Activated naive CD8-positive, alpha-beta T cell (primary cell): ENCODE results near the gene TRIM28.

Experiments used
- H3K27ac Mint-ChIP-seq: one replicate; pipeline ENCODE4 v1.8.0; 2021; ENCODE audit warnings: mixed read lengths
- H3K27me3 Mint-ChIP-seq: one replicate; pipeline ENCODE4 v1.8.0; 2021; ENCODE audit warnings: mixed read lengths
- H3K36me3 Mint-ChIP-seq: one replicate; pipeline ENCODE4 v1.8.0; 2021; ENCODE audit warnings: mixed read lengths
- H3K4me1 Mint-ChIP-seq: one replicate; pipeline ENCODE4 v1.8.0; 2021; ENCODE audit warnings: low read depth, mixed read lengths
- H3K4me3 Mint-ChIP-seq: one replicate; pipeline ENCODE4 v1.8.0; 2021; ENCODE audit warnings: mild to moderate bottlenecking, mixed read lengths
- H3K9me3 Mint-ChIP-seq: one replicate; pipeline ENCODE4 v1.8.0; 2021; ENCODE audit warnings: low read depth, mixed read lengths

The TRIM28 gene

DNA sequence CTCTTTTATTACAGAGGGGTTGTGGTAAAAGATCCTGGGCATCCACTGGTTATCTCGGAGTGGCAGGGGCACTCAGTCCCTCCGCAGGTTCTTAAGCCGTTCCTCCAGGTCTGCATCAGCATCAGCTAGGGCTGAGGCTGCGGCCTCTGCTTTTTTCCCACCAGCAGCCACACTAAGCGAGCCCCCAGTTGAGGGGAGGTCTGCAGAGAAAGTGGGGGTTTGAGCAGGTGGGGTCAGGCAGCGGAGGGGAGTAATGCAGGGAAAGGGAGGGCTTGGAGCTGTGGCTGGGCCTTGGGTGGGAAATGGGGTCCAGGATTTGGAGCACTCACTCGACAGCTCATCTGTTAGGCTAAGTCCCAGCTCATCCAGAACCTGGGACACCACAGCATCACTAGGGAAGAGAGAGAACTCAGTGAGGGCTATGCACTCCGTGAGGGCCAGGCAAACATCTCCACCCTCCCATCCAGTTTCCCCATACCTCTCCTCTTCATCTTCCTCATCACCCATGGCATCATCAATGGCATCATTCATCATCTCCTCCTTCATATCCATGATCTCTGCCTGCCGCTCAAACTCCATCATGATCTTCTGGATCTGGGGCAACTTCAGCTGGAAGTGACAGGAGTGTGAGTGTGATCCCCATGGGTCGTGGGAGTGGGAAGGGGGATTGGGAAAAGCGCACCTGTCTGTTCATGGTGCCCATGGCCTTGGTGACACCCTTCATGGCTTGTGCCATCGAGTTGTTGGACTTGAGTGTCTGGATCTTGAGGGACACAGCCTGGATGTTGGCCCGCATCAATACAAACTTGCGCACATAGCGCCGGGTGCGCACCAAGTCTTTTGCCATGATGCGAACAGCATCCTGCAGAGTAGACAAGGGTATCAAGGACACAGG lies 8.0 kb downstream of the TRIM28 start:
- H3K27ac Mint-ChIP-seq: peak overlapping the region; percentile 81
- H3K4me1 Mint-ChIP-seq: peaks cover 50% of the 10 kb centered on the region
- H3K4me3 Mint-ChIP-seq: peak overlapping the region; percentile 71
- H3K36me3 Mint-ChIP-seq: peaks cover 18% of the 10 kb centered on the region
- H3K9me3 Mint-ChIP-seq: no peaks in the 10 kb centered on the region
- no peaks in the 10 kb centered on the region for H3K27me3 Mint-ChIP-seq

DNA sequence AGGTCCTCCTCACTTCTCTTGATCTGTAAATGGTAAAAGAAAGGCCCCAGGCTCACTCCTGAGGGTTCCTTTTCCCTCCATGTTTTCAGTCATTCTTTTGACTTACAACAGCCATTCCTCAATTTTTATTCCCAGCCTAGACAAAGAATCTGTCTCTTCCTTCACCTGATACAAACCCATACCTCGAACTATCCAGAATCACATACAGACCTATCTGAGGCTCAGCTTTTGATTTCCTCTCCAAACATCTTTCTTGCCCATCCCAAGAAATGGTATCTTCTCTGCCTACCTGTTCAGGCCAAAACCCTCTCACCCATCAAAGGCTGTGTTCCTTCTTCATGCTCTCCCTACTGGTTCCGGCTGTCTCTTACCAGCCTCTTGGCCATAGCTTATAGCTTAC lies 8.8 kb downstream of the TRIM28 start:
- Mint-ChIP-seq H3K4me3 (peak overlapping the region; percentile 71), H3K36me3 (peaks cover 18% of the 10 kb centered on the region), H3K4me1 (peaks cover 49% of the 10 kb centered on the region), H3K27me3 (no peaks in the 10 kb centered on the region), H3K27ac (peak overlapping the region; percentile 81), H3K9me3 (no peaks in the 10 kb centered on the region)

DNA sequence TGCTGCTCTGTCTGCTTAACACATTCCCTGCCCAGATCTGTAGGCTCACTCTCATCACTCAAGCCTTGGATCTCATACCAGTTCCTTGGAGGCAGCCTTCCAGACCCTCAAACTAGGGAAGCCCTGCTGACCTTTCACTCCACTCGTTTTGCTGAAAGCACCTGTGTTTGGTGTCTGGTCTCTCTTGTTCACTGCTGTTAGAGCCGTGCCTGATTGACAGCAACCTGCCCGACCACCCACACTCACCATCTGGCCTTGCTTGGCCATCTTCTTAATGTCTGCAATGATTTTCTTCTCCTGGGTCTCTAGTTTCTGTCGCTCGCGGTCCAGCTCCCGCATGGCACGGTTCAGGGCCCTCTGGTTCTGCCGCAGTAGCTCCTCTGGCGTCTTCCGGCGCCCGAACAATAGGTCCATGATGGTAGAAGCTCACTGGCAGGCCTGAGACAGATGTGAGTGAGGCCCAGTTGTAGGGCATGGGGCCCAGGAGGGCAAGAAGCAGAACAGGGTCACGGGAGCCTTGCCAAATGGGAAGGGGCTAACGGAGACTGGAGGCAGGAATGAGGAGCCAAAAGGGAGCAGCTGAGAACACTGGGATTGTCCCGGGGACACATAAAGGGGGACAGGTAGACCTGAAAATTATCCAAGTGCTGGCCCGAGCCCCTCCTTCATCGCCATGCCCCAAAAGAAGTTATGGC lies 10.1 kb downstream of the TRIM28 start:
- no peaks in the 10 kb centered on the region for H3K9me3 Mint-ChIP-seq
- peaks cover 46% of the 10 kb centered on the region for H3K4me1 Mint-ChIP-seq
- H3K4me3 Mint-ChIP-seq: peak overlapping the region; percentile 93
- H3K36me3 Mint-ChIP-seq: peaks cover 13% of the 10 kb centered on the region
- H3K27me3 Mint-ChIP-seq: no peaks in the 10 kb centered on the region
- H3K27ac Mint-ChIP-seq: peak overlapping the region; percentile 94

DNA sequence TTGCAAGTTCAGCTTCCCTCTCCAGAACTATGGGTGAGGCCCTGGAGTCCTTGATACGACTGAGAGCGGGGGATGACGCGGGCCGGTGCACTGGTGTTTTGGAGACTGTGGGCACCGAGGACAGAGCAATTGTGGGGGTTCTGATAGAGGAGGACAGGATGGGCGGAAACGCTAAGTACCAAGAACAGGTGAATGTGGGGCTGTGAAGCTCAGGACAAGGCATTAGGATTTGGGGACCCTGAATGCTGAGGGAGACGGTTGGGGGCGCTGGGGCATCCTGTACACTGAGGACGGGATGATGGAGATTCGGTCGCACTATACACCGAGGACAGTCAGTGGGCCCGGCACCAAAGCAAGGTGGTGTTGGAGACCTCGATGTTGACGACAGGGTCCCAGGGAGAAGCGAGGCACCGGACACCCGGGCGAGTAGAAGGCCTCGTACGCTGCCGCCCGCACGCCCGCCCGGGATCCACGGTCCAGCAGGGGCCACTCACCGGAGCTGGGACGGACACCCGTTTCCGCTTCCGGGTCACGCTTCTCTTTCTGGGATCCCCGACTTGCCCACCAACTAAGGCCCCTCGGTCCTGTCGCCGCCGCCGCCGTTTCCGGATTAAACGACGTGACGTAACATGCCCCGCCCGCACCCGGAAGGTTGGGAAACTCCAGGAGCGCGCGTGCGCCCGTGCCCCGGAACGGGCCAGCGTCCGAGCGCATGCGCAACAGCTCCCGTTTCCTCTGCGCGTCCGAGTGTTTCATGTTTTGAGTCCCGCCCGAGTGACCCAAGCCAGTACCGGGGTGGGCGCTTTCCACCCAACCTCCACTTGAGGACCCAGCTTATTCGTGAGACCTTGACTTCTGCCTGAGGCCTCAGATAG lies 10.9 kb downstream of the TRIM28 start, which contains the start of gene CHMP2A:
CHMP2A (minus strand) TSS at position 612 of the 875 bp plus-strand sequence. CDS start 893 bp downstream, outside the sequence.
- Mint-ChIP-seq H3K27me3 (no peaks in the 10 kb centered on the region), H3K4me1 (peaks cover 48% of the 10 kb centered on the region), H3K27ac (peak within 1 kb of the TSS; percentile 94), H3K4me3 (peak within 1 kb of the TSS; percentile 93), H3K9me3 (no peaks in the 10 kb centered on the region), H3K36me3 (peaks cover 13% of the 10 kb centered on the region)

DNA sequence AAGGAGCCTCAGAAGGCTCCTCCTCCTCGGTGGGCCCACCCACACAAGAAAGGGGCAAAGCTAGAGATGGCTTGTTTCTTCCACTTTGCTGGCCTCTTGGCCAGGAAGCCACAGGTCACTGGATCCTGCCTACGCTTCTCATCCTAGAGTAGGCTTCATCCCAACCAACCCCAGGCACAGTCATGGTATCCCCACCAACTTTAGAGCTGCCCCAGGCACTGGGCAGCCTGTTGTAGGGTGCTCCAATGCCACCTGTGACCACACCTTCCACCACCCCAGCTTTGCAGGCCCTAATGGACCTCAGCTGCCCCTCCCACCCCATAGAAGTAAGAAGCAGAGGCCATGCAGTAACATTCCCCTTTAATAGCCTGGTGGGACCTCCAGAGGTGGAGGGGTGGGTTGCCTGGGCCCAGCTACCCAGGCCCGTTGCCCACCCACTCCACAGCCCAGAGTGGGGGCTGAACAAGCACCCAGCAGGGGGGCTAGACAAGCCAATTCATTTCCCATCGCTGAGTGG lies 11.6 kb downstream of the TRIM28 start:
- Mint-ChIP-seq H3K27me3 (no peaks in the 10 kb centered on the region), H3K27ac (peak overlapping the region; percentile 94), H3K9me3 (no peaks in the 10 kb centered on the region), H3K4me1 (peaks cover 54% of the 10 kb centered on the region), H3K4me3 (peak overlapping the region; percentile 93), H3K36me3 (peaks cover 13% of the 10 kb centered on the region)

DNA sequence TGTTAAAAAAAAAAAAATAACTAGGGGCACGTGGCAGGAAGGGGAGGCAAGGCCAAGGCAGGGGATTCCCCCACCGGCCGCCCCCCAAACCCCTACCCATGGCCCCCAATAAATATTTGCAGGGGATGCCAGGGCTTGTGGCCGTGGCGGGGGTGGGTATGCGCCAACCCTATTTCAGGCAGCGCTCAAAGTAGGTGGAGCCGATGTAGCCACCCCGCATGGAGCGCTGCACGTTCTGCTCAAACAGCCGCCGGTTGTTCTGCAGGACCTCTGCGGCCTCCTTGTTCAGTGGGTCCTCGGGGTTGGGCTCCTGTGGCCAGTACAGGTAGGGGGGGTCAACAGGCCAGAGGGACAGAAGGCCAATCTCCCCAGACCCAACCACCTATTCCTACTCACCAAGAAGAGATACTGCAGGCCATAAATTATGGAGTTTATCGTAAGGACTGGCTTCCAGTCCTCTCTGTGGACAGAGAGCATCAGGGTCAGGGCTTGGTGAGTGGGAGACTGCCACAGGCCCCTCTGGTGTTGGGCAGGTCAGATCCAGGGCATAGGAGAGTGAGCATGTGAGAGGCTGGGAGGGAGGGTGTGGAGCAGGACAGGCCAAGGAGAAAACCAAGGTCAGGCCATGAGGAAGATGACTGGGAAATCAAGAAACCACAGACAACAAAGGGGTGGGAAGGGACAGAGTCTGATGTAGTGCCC lies 12.2 kb downstream of the TRIM28 start:
- Mint-ChIP-seq H3K36me3 (peaks cover 13% of the 10 kb centered on the region), H3K9me3 (no peaks in the 10 kb centered on the region), H3K4me3 (peak overlapping the region; percentile 93), H3K27ac (peak overlapping the region; percentile 94), H3K4me1 (peaks cover 58% of the 10 kb centered on the region), H3K27me3 (no peaks in the 10 kb centered on the region)

DNA sequence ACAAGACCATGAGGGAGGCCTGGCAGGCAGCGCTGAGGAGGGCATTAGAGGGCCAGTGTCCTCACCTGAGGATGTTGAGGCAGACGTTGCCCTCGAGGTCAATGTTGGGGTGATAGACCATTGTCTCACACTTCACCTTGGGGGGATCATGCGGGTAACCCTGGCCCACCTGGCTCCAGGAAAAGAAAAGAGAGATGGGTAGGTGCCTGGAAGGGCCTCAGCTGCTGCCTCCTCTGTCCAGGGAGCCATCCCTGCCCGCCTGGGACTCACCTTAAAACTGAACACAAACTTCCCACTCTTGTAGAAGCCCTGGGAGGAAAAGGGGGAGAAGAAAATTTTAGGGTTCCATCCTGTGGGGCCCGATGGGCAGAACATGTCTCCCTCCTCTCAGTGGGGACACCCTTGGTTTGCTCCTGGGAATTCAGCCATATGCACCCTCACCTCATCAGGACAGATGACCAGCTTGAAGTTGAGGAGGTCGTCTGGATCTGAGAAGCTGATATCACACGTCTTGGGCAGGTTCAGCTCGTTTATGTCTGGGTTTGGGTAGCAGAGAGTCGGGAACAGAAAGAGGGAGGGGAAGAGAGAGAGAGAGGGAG lies 12.9 kb downstream of the TRIM28 start:
- Mint-ChIP-seq H3K36me3 (peaks cover 13% of the 10 kb centered on the region), H3K27ac (peak overlapping the region; percentile 85), H3K4me1 (peaks cover 63% of the 10 kb centered on the region), H3K4me3 (peak overlapping the region; percentile 93), H3K27me3 (no peaks in the 10 kb centered on the region), H3K9me3 (no peaks in the 10 kb centered on the region)

DNA sequence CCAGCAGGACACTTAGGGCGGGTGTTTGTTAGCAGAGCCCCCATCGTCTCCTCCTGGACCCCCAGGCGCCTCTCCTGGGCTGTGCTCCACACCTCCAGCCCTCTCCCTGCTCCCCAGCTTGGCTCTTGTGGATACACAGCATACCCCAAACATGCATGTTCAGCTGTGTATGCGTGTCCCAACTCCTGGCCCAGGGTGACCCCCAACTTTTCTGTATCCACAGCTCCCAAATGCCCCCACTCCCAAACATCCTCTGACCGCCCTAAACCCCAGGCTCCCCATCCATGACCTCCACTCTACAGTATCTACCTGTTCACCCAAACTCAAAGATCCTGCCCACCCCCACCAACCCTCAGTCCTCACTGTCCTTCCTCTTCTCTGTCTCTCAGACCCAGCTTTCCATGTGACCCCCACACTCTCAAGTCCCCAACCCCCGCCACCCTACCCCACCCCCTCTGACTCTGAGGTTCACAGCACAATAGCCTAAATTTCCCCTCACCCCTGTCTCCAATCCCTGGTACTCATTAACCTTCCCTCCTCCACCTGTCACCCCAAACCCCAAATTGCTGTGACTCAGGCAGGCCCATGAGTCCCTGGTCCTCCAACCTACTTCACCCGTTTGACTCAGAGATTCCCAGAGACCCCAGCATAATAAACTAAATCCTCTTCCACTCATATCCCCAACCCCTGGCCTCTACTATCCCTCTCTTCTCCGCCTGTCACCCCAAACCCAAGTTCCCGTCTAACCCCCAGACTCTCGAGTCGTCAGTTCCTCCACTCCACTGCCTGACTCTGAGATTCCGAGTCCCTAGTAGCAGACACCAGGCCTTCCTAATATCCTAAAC lies 13.6 kb downstream of the TRIM28 start:
- Mint-ChIP-seq H3K9me3 (no peaks in the 10 kb centered on the region), H3K36me3 (peaks cover 13% of the 10 kb centered on the region)

DNA sequence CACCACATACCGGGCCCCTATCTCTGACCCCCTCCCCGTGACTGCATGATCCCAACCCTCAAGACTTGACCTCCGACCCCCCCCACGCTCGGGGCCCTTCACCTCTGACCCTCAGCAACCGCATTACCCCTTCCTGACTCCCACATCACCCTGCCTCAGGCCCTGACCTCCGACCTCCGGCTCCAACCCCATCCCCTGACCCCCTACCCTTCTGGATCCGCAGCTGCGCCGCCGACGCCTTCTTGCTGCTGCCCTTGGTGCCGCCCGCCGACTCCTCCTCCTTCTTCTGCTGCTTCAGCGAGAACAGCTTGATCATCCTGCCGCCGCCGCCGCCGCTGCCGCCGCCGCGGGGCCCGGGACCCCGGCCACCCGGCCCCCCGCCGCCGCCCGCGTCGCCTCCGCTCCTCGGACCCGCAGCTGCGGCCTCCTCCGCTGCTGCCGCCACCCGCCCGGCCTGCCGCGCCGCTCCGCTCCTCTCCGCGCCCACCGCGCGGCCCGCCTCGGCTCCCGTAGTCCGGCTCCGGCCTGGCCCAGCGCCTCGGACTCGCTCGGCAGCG lies 14.3 kb downstream of the TRIM28 start, which contains the start of gene UBE2M:
UBE2M (minus strand) TSS at position 546 of the 557 bp plus-strand sequence; CDS start at position 316, 230 bp downstream.
- H3K27me3 Mint-ChIP-seq: no peaks in the 10 kb centered on the region
- no peaks in the 10 kb centered on the region for H3K9me3 Mint-ChIP-seq
- peaks cover 59% of the 10 kb centered on the region for H3K4me1 Mint-ChIP-seq
- H3K36me3 Mint-ChIP-seq: peaks cover 8% of the 10 kb centered on the region
- H3K27ac Mint-ChIP-seq: peak within 1 kb of the TSS; percentile 99
- H3K4me3 Mint-ChIP-seq: peak within 1 kb of the TSS; percentile 98

More for the DNA sequence above, 13.6 kb downstream of the TRIM28 start:
- H3K27me3 Mint-ChIP-seq: no peaks in the 10 kb centered on the region
- H3K4me3 Mint-ChIP-seq: peak overlapping the region; percentile 93
- H3K4me1 Mint-ChIP-seq: peaks cover 62% of the 10 kb centered on the region
- peak overlapping the region; percentile 90 for H3K27ac Mint-ChIP-seq

DNA sequence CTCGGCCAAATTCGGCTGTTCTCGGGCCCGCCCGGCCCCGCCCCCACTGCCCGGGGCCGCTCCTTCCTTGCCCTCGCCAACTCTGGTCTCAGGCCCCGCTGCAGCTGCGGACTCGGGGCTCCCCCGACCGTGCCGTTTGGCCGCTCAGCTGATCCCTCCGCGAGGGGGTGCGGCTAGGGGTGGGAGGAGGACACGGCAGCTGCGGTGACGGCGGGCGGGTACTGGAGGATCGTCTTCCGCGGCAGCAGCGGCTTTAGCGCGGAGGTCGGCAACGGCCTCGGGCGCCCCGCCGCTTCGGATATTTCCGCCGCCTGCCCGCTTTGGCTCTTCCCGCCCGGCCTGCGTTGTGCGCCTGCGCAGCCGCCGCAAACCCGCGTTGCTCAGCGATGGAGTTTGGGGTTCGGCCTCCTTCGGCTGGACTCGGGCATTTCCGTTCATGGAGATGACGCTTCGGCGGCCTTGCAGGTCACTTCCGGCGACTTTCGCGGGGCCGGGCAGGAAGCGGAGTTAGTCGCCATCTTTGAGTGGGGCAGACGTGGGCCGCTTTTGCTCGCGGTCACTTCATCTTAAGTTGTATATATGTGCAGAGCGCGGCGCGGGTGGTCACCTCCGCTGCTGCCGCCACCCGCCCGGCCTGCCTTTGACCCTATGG lies 14.9 kb downstream of the TRIM28 start:
- H3K27ac Mint-ChIP-seq: peak overlapping the region; percentile 99
- peaks cover 6% of the 10 kb centered on the region for H3K36me3 Mint-ChIP-seq
- H3K4me1 Mint-ChIP-seq: peaks cover 62% of the 10 kb centered on the region
- no peaks in the 10 kb centered on the region for H3K27me3 Mint-ChIP-seq
- no peaks in the 10 kb centered on the region for H3K9me3 Mint-ChIP-seq
- peak overlapping the region; percentile 98 for H3K4me3 Mint-ChIP-seq

DNA sequence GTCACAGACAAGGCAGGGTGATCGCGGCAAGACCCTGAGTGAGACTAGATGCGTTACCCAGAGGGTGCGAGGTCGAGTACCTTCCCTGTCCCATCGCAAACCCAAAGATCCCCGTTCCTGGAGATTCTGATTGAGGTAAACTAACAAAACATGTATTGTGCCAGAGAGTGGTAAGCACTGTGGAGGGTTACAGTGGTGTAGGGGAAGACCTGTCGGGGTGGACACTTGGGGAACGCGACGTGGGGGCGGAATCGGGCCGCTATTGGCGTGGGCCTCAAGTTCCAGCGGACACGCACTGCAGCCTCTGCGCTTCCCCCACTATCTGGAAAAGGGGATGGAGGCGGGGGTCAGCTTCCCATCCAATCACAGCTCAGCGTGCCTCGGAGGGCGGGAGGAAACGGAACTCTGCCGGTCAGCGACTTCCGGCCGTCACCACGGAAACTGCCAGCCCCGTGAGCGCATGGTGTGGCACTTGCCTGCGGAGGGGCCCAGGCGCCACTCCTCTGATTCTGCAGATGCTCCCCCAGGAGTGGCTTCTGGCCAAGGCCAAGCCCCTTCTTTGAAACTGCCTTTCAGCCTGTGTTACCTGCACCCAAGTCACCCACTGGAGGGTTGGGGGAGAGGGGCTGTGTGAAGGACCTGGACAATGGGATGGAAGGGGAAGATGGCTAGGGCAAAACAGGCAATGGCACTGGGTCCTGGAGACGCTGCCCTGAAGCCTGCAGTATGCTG lies 15.6 kb downstream of the TRIM28 start:
- peaks cover 6% of the 10 kb centered on the region for H3K36me3 Mint-ChIP-seq
- H3K4me3 Mint-ChIP-seq: peak overlapping the region; percentile 98
- no peaks in the 10 kb centered on the region for H3K27me3 Mint-ChIP-seq
- peaks cover 61% of the 10 kb centered on the region for H3K4me1 Mint-ChIP-seq
- no peaks in the 10 kb centered on the region for H3K9me3 Mint-ChIP-seq
- peak overlapping the region; percentile 99 for H3K27ac Mint-ChIP-seq
